Retinal pigment epithelial cell (primary cell): ENCODE results near the gene VEGFA.

Experiments
- DNase-seq: peaks from one replicate; pipeline ENCODE4 v3.0.0-alpha.2; 2010; ENCODE audit warnings: low read depth
- H3K4me3 ChIP-seq: 2 replicates; pipeline ENCODE4 v1.5.1; 2011; ENCODE audit warnings: mild to moderate bottlenecking, low read length, control low read depth, moderate library complexity
- CTCF ChIP-seq: conservative IDR thresholded peaks from 2 replicates; pipeline ENCODE4 v1.5.1; 2011; ENCODE audit warnings: low read depth, low read length, control low read depth, inconsistent platforms

The VEGFA gene

DNA sequence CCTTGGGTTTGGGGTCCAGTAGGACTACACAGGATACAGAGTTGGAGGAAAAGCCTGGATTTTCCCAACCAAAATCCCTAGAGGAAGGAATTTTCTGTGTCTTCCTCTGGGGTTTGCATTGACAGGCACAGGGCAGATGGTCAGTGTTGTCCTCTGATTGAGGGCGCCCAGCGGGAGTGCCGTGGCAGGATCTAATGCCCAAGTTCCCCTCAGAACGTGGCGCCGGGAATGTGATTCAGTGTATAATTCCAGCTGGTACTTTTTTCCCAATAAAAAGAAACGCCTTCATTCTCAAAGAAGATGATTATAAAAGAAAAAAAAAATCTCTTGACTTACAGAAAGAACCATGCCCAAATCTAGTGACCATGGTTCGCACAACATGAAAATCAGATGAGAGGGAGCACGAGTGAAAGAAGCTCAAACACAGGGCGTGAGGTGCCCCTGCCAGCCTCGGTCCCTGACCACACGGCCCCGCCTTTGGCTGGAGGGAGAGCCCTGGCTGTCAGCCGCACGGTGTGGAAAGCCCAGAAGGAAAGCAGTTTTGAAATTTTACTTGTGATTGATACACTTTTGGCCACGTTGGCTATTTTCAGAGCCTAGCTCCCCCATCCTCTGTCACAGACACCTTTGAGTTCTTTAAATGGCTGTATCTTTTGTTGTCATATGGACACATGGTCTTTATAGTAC lies 31.6 kb downstream of the VEGFA start:
- no peak for TF ChIP-seq CTCF
- no peak for DNase-seq
- no peak overlapping the region for H3K4me3 ChIP-seq

- H3K4me3 ChIP-seq: no peak overlapping the region
- TF ChIP-seq CTCF: no peak
- DNase-seq: no peak
Measured at GRCh38 chr6:43803055-43803782, 33.2 kb downstream of the VEGFA start.

DNA sequence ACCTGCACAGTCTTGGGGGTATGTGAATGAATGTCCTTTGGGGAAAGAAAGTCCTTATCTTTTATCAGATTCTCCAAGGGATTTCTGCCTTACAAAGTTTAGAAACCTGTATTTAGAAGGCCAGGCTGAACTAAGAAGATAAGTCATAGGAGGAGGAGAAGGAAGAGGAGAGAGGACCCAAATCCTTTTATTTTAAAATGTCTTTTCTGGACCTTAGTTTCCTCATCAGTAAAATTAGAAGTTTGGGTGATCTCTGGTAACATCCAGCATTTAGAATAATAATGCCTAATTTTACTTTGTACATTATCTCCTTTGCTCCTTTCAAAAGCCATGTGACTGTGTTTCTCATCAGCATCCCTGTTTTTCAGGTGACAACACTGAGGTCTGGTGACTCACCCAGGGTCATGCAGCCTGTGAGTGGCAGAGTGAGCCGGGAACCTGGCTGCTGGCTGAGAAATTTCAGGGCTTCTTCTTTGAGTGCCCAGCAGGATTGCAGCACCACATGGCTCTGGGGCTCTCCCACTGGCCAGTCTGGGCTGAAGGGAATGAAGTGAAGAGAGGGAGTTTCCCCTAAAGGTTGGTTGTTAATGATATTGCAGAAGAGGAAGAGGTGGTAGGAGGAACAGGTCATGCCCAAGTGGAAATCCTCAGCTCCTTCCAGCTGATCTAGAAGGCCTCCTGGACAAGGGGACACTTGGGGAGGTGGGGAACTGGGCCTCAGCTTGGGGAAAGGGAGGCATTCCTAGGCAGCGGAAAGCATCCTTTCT lies 34.0 kb downstream of the VEGFA start:
- TF ChIP-seq CTCF: no peak
- no peak overlapping the region for H3K4me3 ChIP-seq
- no peak for DNase-seq

DNA sequence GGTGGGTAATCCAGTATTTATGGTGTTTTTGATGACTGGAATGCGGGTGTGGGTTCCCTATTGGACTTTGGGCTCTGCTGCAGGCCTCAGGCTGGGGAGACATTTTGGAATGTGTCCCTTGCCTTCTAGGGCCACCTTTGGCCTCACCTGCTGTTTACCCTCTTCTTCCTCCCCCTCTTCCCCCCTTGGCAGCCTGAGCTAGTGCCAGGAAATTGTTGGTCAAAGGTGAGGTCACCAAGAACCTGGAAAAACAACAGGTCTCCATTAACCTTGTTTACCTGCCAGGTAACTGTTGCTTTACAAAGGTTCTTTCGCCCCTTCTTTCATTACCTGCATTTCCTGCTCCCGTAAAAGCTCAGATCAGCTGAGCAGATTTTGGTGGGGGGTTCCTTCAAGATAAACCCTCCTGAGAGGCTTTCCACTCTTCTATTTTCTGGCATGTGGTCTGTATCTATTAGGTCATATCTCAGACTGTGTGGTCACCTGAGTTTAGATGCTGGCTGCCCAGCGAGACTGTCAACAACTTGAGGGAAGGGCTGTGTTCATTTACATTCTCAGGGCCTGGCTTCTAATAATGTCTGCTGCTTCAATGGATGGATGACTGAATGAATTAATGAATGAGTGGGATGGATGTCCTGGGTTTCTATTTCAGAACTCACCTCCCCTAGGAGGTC lies 34.7 kb downstream of the VEGFA start:
- no peak overlapping the region for H3K4me3 ChIP-seq
- DNase-seq: no peak
- TF ChIP-seq CTCF: no peak

- DNase-seq: no peak
- H3K4me3 ChIP-seq: no peak overlapping the region
- TF ChIP-seq CTCF: no peak
Measured at GRCh38 chr6:43805699-43806042, 35.7 kb downstream of the VEGFA start.

GRCh38 chr6:43806043-43806757 lies 36.2 kb downstream of the VEGFA start:
- DNase-seq: no peak
- no peak for TF ChIP-seq CTCF
- no peak overlapping the region for H3K4me3 ChIP-seq
